PC-3 (cell line): Measurements from ENCODE around the gene SYNE1.
"Not testable (repeated sequence)": the region's sequence is repeated elsewhere in the genome, so short reads cannot be mapped to it uniquely, and the experiment has no call there.

Experiments used
- CTCF ChIP-seq: fragments of 300-600 bp; sonication (generic); conservative IDR thresholded peaks from 2 replicates; pipeline ENCODE4 v1.5.1; 2017; ENCODE audit warnings: antibody characterized with exemption, low read depth, mild to moderate bottlenecking, low read length
- EZH2 ChIP-seq: fragments of 300-600 bp; sonication (generic); IDR thresholded peaks from one replicate; pipeline ENCODE4 v1.6.1; 2017; ENCODE audit warnings: antibody characterized with exemption, mild to moderate bottlenecking, low read length; ENCODE audit not compliant: unreplicated experiment
- EZH2phosphoT487 ChIP-seq: fragments of 300-600 bp; sonication (generic); IDR thresholded peaks from 2 replicates; pipeline ENCODE4 v1.6.1; 2018; ENCODE audit warnings: mild to moderate bottlenecking, antibody characterized with exemption, low read length, borderline replicate concordance

- TF ChIP-seq CTCF, EZH2, EZH2phosphoT487: not testable (repeated sequence)
Measured at GRCh38 chr6:152646732-152647131, 9.6 kb upstream of the SYNE1 start.
